Measurements from ENCODE around the gene SLC9C1.

The SLC9C1 gene

DNA sequence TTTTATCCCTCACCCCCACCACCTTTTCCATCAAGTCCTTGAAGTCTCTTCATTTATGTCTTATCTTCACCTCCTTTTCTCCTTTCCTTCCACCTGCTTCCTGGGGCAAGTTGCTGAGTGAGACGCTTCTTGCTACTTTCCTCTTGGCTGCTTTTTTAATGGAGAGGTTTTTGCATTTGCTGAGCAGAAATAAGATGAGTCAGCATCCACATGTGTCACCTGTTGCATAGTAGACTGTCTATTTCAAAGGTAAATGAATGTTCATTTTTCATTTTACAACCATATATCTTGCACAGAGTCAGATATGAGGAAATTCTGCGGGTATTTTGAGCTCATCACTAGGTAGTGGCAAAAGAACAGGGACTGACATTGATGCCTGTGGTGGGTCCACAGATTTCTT is 189.2 kb downstream of the SLC9C1 start:
- DNase-seq: no peak

DNA sequence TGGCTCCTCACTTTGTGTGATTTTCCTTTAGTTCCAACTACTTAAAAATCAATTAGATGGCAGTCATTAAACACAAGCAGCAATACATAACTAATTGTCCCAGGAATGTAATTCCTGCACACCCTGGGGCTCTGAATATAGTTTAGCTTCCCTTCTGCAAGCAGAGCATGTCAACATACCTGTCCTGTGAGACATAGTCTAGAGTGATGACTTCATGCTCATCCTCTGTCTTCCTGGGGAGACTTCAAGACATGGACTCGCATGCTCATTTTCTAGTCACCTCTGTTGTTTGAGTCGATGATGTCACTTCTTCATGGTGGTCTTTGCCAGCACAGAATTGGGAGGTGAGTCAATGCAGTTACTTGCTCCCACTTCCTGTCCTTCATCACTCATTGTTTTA is 192.1 kb downstream of the SLC9C1 start:
- DNase-seq: peak; percentile 87

DNA sequence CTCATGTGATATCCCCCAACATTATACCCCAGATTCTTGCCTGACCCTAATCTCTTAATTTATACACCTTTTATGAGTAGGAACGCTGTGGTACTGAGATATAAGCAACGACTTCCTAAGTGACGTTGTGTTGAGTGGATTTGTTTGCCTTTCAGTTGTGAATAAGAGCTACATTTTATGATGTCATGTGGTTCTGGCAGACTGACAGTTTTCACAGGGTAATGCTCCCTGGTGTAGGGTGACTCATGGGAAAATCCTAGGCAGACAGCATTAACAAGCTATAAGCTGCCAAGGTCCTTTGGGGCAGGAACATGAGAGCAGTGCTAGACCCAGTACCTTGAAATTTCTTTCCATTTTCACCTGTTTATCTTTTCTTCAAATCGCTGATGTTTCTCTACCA is 196.6 kb downstream of the SLC9C1 start:
- peak; percentile 99 for DNase-seq

DNA sequence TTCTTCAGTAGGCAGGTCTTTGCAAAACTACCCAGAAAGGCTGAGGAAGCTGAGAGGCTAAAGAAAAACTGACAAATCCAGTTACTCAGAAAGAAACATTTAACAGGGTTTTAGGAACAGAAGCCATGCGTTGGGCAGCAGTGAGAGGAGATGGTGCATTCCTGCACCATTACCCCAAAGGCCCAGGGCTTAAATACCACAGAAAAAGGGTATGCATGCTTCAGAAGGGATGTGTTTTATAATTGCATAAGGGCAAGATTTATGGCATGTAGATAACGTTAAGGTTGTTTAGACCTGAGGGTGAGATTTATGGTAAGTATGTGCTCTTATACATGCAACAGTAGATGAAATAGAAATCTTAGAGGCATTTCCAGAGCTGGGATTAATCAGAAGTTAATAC is 197.8 kb downstream of the SLC9C1 start:
- peak; percentile 24 for DNase-seq

DNA sequence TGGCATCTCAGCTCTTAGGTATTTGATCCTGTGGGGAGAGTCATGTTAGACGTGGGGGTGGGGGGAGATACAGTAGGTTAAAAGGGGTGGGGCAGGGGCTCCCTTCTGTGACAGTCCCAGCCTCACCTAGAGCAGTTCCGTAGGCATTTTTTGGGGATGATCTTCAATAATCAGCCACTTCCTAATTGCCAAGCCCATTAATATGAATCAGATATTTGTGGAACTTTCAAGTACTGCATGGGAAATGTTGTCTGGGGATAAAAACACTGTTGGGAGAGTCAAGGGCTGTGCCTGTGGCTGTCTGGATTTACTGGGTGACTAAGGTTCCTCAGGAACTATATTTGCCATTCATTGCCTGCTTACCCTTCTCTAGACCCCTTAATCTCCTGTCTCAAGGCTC is 198.3 kb downstream of the SLC9C1 start:
- DNase-seq: no peak

DNA sequence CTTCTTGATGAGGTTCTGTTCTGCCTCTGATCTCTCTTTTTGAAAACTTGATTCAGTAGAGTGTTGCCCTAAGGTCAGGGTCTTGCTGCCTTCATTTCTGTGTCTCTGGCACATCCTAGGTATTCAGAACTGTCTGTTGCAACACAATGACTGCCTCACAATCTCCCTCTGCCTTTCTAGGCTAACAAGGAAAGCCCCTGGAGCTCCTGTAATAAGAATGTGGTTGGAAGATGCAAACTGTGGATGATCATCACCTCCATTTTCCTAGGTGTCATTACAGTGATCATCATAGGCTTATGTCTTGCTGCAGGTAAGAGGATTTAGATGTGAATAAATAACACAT is 200.9 kb downstream of the SLC9C1 start:
- no peak for DNase-seq

DNA sequence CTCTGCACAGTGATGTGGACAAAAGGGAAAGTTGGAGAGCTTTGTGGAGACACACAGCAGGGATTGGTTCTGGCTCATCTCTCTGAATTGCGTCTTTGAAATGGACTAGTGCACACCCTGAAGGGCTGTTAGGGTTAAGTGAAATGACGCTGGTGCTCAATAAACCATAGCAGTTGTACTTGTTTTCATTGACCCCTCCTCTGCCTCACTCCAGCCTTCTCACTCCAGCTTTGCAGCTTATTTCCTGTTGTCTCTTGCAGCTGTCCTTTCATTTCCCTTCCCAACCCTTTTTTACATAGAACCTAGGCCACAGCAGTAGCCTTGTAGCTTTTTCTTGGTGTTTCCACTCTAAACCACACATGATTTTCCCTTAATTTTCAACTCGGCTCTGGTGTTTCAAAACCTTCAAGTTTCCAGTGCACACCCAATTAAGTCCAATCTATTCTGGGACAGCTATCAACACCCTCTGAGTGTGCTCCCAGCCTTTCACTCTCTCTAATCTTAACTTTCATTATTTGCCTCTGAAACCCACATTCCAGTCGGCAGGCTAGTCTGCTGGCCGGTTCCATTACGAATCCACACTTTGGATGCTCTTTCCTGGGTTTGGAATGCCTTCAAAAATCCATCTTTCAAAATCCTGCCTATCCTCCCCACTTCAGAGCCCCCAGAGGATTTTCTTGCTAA is 201.4 kb downstream of the SLC9C1 start:
- DNase-seq: peak; percentile 54

DNA sequence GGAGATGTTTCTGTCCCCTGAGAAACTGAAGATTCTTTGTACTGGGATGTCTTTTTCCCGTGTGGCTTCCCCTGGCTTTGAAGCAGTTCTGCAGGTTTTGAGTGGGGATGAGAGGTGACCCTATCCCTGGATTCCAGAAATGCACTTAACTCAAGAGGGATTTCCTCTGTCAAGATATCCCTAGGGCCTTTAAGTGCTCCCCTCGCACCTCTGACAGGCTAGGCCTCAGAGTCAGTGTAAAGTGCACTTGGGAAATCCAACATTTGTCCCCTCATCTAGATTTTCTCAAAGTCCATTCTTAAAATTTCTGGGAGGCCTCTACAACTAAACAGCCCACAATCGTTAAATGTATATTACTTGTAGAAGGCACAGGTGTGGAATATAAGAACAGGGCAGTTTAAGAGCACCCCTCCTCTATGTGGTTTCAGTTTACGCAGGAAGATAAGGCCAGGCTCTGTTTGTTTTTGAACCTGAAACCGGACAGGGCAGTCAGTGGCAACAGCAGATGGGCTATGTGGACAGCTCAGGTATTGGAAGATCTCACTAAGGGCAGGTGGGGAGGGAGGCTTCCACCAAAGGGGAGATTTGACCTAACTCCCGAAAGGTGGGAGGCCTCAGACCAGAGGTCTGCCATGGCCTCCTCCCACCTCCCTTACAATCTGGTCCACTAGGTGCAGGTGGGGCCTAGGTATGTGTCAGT is 203.0 kb downstream of the SLC9C1 start:
- no peak for DNase-seq
